Neuron (in vitro differentiated cells): ENCODE data around the gene RBFOX1.

Source experiments
- H2AFZ ChIP-seq: one replicate; pipeline ENCODE4 v1.6.1; 2013; ENCODE audit warnings: low read depth, mild to moderate bottlenecking, inconsistent platforms, low read length, moderate library complexity
- H3K27me3 ChIP-seq: one replicate; pipeline ENCODE4 v1.6.1; 2013; ENCODE audit warnings: low read length; ENCODE audit not compliant: insufficient read depth
- H3K36me3 ChIP-seq: one replicate; pipeline ENCODE4 v1.6.1; 2013; ENCODE audit warnings: low read length; ENCODE audit not compliant: insufficient read depth
- H3K4me1 ChIP-seq: one replicate; pipeline ENCODE4 v1.6.1; 2013; ENCODE audit warnings: low read length; ENCODE audit not compliant: insufficient read depth
- H3K4me3 ChIP-seq: 2 replicates; pipeline ENCODE4 v1.5.1; 2013; ENCODE audit warnings: mild to moderate bottlenecking, low read length, moderate library complexity
- H3K9me3 ChIP-seq: one replicate; pipeline ENCODE4 v1.6.1; 2013; ENCODE audit warnings: low read length

The RBFOX1 gene

DNA sequence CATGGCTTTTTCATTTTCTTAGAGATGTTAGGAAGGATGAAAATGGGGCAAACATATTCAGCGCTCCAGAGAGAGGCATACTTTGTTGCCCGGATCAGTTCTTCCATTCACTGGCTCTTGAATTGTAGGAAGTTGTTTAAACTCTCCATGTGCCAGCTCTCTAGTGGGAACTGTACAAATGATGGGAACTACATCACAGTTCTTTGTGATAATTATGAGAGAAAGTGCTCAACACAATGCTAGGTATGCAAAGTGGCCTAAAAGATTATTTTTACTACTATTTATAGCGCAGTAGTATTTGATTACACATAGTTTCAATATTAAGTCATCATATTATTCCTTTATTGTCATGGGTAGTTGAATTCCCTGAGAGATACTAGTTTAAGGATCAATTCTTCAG, 268.5 kb downstream of the RBFOX1 start:
- H3K4me1 ChIP-seq = no peaks in the 10 kb centered on the region
- no peaks in the 10 kb centered on the region for H3K9me3 ChIP-seq
- no peaks in the 10 kb centered on the region for H3K36me3 ChIP-seq
- no peak overlapping the region for H2AFZ ChIP-seq
- H3K27me3 ChIP-seq = no peaks in the 10 kb centered on the region
- no peak overlapping the region for H3K4me3 ChIP-seq

DNA sequence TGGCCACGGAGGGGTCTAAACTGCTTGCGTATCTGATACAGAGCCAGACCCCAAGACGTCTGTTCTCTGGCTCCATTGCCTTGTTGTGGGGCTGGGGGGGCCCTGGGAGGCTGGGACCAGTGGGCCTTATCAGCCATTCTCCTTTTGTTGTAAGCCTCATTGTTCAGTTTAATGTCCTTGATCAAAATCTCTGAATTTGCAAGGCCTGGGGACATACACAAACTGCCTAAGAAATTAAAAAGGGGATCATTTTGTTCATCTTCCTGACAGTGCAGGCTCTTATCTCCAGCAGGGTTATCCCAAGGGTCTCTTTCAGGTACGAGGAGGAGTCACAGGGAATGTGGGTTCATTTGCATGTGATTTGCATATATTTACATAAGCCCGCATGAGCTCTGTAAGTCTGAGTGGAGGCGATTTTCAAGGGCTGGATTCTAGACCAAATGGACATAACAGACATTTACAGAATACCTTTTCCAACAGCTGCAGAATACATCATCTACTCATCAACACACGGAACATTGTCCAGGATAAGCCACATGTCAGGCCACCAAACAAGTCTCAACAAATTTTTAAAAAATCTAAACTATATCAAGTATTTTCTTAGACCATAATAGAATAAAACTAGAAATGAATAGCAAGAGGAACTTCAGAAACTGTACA, 269.8 kb downstream of the RBFOX1 start:
- no peaks in the 10 kb centered on the region for H3K9me3 ChIP-seq
- no peaks in the 10 kb centered on the region for H3K4me1 ChIP-seq
- no peak overlapping the region for H2AFZ ChIP-seq
- H3K36me3 ChIP-seq = no peaks in the 10 kb centered on the region
- no peaks in the 10 kb centered on the region for H3K27me3 ChIP-seq
- H3K4me3 ChIP-seq = no peak overlapping the region

- Histone ChIP-seq H3K27me3 (no peaks in the 10 kb centered on the region), H3K36me3 (no peaks in the 10 kb centered on the region), H3K4me1 (no peaks in the 10 kb centered on the region), H2AFZ (no peak overlapping the region), H3K9me3 (no peaks in the 10 kb centered on the region), H3K4me3 (no peak overlapping the region)
Measured at GRCh38 chr16:7605812-7606211, 273.2 kb downstream of the RBFOX1 start.

GRCh38 chr16:7612671-7613070, 280.0 kb downstream of the RBFOX1 start:
- H3K4me3 ChIP-seq = no peak overlapping the region
- H2AFZ ChIP-seq = no peak overlapping the region
- no peaks in the 10 kb centered on the region for H3K36me3 ChIP-seq
- H3K9me3 ChIP-seq = no peaks in the 10 kb centered on the region
- no peaks in the 10 kb centered on the region for H3K27me3 ChIP-seq
- no peaks in the 10 kb centered on the region for H3K4me1 ChIP-seq

- no peak overlapping the region for H2AFZ ChIP-seq
- no peaks in the 10 kb centered on the region for H3K9me3 ChIP-seq
- no peaks in the 10 kb centered on the region for H3K36me3 ChIP-seq
- no peaks in the 10 kb centered on the region for H3K4me1 ChIP-seq
- no peak overlapping the region for H3K4me3 ChIP-seq
- no peaks in the 10 kb centered on the region for H3K27me3 ChIP-seq
Measured at GRCh38 chr16:7613518-7613917, 280.9 kb downstream of the RBFOX1 start.

- H2AFZ ChIP-seq = no peak overlapping the region
Measured at GRCh38 chr16:7614021-7614795, 281.6 kb downstream of the RBFOX1 start.

DNA sequence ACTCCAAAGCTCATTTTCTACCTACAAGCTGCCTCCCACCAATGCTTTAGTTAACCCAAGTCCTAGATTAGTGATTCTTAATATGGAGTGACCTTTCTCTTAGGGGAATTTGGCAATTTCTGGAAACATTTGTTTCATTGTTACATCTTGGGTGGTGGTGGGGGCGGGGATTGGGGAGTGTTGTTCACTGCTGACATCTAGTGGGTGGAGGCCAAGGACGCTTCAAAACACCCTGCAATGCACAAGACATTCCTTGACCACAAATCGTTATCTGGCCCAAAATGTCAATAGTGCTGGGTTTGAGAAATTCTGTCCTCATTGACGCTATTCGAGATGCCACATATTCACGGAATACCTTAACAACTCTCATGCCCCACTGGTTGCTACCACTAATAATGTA, 282.9 kb downstream of the RBFOX1 start:
- H3K27me3 ChIP-seq = no peaks in the 10 kb centered on the region
- H3K36me3 ChIP-seq = no peaks in the 10 kb centered on the region
- no peak overlapping the region for H2AFZ ChIP-seq
- no peak overlapping the region for H3K4me3 ChIP-seq
- H3K9me3 ChIP-seq = no peaks in the 10 kb centered on the region
- H3K4me1 ChIP-seq = no peaks in the 10 kb centered on the region

More at GRCh38 chr16:7614021-7614795, 281.6 kb downstream of the RBFOX1 start:
- no peak overlapping the region for H3K4me3 ChIP-seq
- H3K27me3 ChIP-seq = no peaks in the 10 kb centered on the region
- H3K9me3 ChIP-seq = no peaks in the 10 kb centered on the region
- H3K36me3 ChIP-seq = no peaks in the 10 kb centered on the region
- H3K4me1 ChIP-seq = no peaks in the 10 kb centered on the region

DNA sequence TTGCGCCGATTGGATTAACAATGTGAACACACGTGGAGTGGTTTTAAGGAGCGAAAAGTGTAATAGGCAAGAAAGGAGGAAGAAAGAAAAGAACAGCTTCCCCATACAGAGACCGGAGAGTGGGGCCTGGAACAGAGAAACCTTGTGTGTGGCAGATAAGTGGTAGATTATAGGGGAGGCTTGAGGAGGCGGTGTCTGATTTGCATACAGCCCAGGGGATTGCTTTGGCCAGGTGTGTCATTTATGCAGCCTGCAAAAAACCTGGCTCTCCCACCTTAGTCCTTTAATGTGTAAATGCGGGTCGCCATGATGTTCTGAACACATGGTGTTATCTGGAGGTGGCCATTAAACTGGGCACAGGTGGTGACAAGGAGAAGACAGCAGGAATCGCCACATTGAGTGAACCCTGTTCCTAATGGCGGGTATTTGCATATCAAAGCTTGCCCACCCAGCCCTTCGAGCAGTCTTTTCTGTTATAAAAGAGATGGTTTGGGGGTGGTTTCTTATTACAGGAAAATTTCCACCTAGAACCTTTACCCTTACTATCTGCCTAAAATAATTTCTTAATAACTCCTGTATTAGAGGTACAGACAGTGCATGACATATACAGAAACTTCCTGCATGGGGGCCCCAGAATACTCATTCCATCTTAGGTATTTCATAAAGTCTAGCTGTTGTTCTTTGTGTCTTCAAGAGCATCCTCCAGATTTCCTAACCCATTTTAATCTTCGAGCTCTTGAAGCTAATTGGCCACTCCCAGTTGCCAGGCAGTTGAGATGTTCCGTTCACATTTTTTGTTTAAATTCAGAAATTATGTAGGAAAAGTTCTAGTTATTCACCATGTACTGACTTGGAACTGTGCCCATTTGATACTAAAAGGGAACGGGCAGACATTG, 292.5 kb downstream of the RBFOX1 start:
- Histone ChIP-seq H3K9me3 (no peaks in the 10 kb centered on the region), H3K27me3 (no peaks in the 10 kb centered on the region), H2AFZ (no peak overlapping the region), H3K4me1 (no peaks in the 10 kb centered on the region), H3K4me3 (no peak overlapping the region), H3K36me3 (no peaks in the 10 kb centered on the region)

- Histone ChIP-seq H3K36me3 (no peaks in the 10 kb centered on the region), H3K9me3 (no peaks in the 10 kb centered on the region), H3K4me3 (no peak overlapping the region), H3K27me3 (no peaks in the 10 kb centered on the region), H2AFZ (no peak overlapping the region), H3K4me1 (no peaks in the 10 kb centered on the region)
Measured at GRCh38 chr16:7628981-7629380, 296.3 kb downstream of the RBFOX1 start.

DNA sequence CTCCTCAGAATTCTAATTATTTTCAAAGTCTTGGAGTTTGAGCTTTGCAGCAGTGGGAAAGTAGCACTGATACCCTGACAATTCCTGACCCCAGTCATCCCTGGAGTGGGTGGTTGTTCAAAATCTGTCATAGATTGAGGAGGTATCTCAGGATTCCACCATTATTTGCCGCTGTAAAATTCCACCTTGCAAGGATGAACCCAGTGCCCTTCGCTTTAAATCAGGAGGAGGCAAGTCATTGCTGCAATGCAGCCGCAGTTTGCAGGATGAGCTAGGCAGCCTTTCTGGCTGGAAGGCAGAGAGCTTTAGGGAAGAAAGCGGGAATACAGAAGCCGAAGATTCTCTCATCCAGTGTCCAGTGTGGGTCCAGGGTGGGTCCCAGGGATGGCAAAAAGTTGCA, 296.9 kb downstream of the RBFOX1 start:
- Histone ChIP-seq H3K36me3 (no peaks in the 10 kb centered on the region), H2AFZ (no peak overlapping the region), H3K27me3 (no peaks in the 10 kb centered on the region), H3K4me1 (no peaks in the 10 kb centered on the region), H3K4me3 (no peak overlapping the region), H3K9me3 (no peaks in the 10 kb centered on the region)

- H3K9me3 ChIP-seq = no peaks in the 10 kb centered on the region
- no peaks in the 10 kb centered on the region for H3K36me3 ChIP-seq
- H3K4me3 ChIP-seq = no peak overlapping the region
- no peaks in the 10 kb centered on the region for H3K4me1 ChIP-seq
- H3K27me3 ChIP-seq = no peaks in the 10 kb centered on the region
- no peak overlapping the region for H2AFZ ChIP-seq
Measured at GRCh38 chr16:7637446-7637845, 304.8 kb downstream of the RBFOX1 start.

- H3K4me3 ChIP-seq = no peak overlapping the region
- H3K36me3 ChIP-seq = no peaks in the 10 kb centered on the region
- no peaks in the 10 kb centered on the region for H3K9me3 ChIP-seq
- no peaks in the 10 kb centered on the region for H3K4me1 ChIP-seq
- H3K27me3 ChIP-seq = no peaks in the 10 kb centered on the region
- H2AFZ ChIP-seq = no peak overlapping the region
Measured at GRCh38 chr16:7638306-7638705, 305.7 kb downstream of the RBFOX1 start.

- H3K27me3 ChIP-seq = no peaks in the 10 kb centered on the region
- H2AFZ ChIP-seq = no peak overlapping the region
- H3K4me1 ChIP-seq = no peaks in the 10 kb centered on the region
- H3K36me3 ChIP-seq = no peaks in the 10 kb centered on the region
- H3K4me3 ChIP-seq = no peak overlapping the region
- no peaks in the 10 kb centered on the region for H3K9me3 ChIP-seq
Measured at GRCh38 chr16:7640334-7640733, 307.7 kb downstream of the RBFOX1 start.
